Measurements from ENCODE around the gene FCHSD2.

The FCHSD2 gene

GRCh38 chr11:73012121-73012863 is 129.8 kb downstream of the FCHSD2 start:
- Mint-ChIP-seq H3K4me1 (no peaks in the 10 kb centered on the region), H3K9me3 (peaks cover 40% of the 10 kb centered on the region), H3K27me3 (ENCODE audit: low read depth, poor library complexity) (no peaks in the 10 kb centered on the region), H3K27ac (no peak overlapping the region), H3K36me3 (ENCODE audit: low read depth) (peaks cover 53% of the 10 kb centered on the region), H3K4me3 (no peak overlapping the region)
- no peak for TF ChIP-seq CTCF (IDR thresholded peaks at IDR 0.05)
- DNase-seq: no peak

DNA sequence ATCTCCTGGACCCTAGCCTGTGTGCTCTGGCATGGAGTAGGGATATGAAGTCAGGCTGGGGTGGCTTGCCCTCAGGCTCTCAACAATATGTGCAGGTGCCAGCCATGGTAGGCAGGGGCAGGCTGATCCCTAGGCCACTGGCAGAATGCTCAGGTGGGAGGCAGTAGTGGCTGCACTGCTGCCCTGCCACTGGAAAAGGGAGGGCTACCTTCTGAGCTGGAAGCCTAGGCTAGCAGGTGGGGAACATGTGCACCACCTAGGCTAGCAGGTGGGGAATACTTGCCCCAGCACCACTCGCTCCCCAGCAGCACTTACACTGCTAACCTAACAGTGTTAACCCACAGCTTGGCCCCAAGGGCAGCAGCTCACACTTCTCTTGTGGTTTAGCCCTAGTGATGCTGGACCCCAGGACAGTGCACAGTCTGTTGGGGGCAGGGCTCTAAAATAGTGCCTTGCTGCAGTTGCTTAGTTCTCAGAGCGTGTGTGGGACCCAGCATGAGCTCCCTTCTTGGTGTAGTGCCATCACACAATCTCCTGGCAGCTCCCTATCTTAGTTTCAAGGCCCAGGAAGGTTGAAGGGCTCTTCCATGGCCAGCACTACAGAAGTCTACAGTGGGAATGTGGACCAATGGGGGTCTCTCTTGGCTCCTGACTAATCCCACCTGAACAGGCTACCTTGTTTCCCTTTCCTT is 130.8 kb downstream of the FCHSD2 start:
- DNase-seq: no peak
- H3K4me1 Mint-ChIP-seq: no peaks in the 10 kb centered on the region
- H3K36me3 Mint-ChIP-seq (ENCODE audit: low read depth): peaks cover 55% of the 10 kb centered on the region
- TF ChIP-seq CTCF (IDR thresholded peaks at IDR 0.05): no peak
- H3K4me3 Mint-ChIP-seq: no peak overlapping the region
- H3K27me3 Mint-ChIP-seq (ENCODE audit: low read depth, poor library complexity): no peaks in the 10 kb centered on the region
- peaks cover 40% of the 10 kb centered on the region for H3K9me3 Mint-ChIP-seq
- H3K27ac Mint-ChIP-seq: no peak overlapping the region

GRCh38 chr11:73009972-73010371 is 132.1 kb downstream of the FCHSD2 start:
- no peak overlapping the region for H3K27ac Mint-ChIP-seq
- H3K27me3 Mint-ChIP-seq (ENCODE audit: low read depth, poor library complexity): no peaks in the 10 kb centered on the region
- H3K36me3 Mint-ChIP-seq (ENCODE audit: low read depth): peaks cover 59% of the 10 kb centered on the region
- no peak for DNase-seq
- H3K4me1 Mint-ChIP-seq: no peaks in the 10 kb centered on the region
- peaks cover 41% of the 10 kb centered on the region for H3K9me3 Mint-ChIP-seq
- no peak for TF ChIP-seq CTCF (IDR thresholded peaks at IDR 0.05)
- no peak overlapping the region for H3K4me3 Mint-ChIP-seq

DNA sequence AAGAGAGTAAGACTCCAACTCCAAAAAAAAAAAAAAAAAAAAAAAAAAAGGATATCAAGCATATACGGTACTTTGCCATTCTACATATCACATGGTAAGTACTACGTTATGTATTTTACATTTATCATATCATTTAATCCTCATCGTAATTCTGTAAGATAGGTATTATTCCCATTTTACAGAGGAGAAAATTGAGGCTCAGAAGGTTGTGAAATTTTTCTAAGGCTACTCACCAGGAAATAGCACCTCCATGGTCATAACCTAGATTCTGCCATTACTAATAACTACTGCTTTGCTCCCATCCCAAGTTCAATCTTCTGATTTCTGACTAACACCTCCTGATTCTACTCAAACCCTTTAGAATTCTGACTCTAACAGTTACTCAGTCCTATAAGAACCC is 138.0 kb downstream of the FCHSD2 start:
- no peak for DNase-seq
- Mint-ChIP-seq H3K27ac (no peak overlapping the region), H3K27me3 (ENCODE audit: low read depth, poor library complexity) (no peaks in the 10 kb centered on the region), H3K9me3 (peaks cover 18% of the 10 kb centered on the region), H3K4me3 (no peak overlapping the region), H3K36me3 (ENCODE audit: low read depth) (peaks cover 43% of the 10 kb centered on the region), H3K4me1 (no peaks in the 10 kb centered on the region)
- no peak for TF ChIP-seq CTCF (IDR thresholded peaks at IDR 0.05)

- DNase-seq: no peak
- no peaks in the 10 kb centered on the region for H3K4me1 Mint-ChIP-seq
- no peak overlapping the region for H3K27ac Mint-ChIP-seq
- H3K36me3 Mint-ChIP-seq (ENCODE audit: low read depth): peaks cover 33% of the 10 kb centered on the region
- no peaks in the 10 kb centered on the region for H3K27me3 Mint-ChIP-seq (ENCODE audit: low read depth, poor library complexity)
- no peak for TF ChIP-seq CTCF (IDR thresholded peaks at IDR 0.05)
- H3K4me3 Mint-ChIP-seq: no peak overlapping the region
- H3K9me3 Mint-ChIP-seq: peaks cover 8% of the 10 kb centered on the region
These were observed 139.0 kb downstream of the FCHSD2 start for GRCh38 chr11:73003088-73003487.

All from nephron progenitor cell (in vitro differentiated cells).